Limb (tissue), 2 donors: ENCODE measurements around the gene LTK.
"Not testable (repeated sequence)": the region's sequence is repeated elsewhere in the genome, so short reads cannot be mapped to it uniquely, and the experiment has no call there.

Experiments
- DNase-seq, 2 donors: peaks; one replicate each; pipeline ENCODE4 v3.0.0-alpha.2; 2016; ENCODE audit errors: extremely low spot score in 2 of 2

LTK gene

GRCh38 chr15:41476416-41477048 is 37.1 kb downstream of the LTK start:
- no peak for DNase-seq

DNA sequence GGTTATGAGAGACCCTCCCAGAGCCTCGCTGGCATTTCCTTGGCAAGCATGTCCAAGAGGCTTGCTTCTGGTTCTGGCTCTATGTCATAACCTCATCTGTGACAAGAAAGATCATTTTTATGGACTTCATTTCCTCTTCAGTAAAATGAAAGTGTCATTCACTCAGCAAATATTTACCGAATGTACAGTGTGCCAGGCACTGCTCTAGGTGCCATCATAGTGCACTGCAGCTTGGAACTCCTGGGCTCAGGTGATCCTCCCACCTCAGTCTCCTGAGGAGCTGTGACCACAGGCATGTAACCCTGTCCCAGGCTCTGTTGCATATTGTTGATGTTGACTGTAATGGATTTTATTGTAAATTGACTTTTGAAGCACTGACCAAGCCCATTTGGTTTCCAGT is 38.7 kb downstream of the LTK start:
- DNase-seq, result no peak

- no peak for DNase-seq
Observed at GRCh38 chr15:41474436-41474835, 39.2 kb downstream of the LTK start.

DNA sequence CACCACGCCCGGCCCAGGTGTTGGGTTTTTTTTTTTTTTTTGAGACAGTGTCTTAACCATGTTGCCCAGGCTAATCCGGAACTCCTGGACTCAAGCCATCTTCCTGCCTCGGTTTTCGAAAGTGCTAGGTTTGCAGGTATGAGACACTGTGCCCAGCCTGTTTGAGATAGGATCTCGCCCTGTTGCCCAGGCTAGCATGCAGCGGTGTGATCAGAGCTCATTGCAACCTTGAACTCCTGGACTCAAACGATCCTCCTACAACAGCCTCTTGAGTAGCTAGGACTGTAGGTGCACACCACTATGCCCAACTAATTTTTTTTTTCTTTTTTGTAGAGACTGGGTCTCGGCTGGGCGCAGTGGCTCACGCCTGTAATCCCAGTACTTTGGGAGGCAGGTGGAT is 40.2 kb downstream of the LTK start:
- no peak for DNase-seq

DNA sequence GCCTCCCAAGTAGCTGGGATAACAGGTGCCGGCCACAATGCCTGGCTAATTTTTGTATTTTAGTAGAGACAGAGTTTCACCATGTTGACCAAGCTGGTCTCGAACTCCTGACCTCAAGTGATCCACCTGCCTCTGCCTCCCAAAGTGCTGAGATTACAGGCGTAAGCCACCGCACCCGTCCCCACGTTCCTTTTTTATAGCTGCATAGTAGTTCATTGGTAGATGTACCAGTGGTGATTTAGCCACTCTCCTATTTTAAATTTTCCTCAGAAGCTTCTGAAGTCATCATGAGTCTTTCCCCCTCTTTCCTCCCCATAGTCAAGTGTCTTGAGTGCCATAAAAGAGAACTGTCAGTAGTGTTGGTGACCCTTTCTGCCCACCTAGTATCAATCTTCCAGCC is 44.0 kb downstream of the LTK start:
- not testable (repeated sequence) for DNase-seq

DNA sequence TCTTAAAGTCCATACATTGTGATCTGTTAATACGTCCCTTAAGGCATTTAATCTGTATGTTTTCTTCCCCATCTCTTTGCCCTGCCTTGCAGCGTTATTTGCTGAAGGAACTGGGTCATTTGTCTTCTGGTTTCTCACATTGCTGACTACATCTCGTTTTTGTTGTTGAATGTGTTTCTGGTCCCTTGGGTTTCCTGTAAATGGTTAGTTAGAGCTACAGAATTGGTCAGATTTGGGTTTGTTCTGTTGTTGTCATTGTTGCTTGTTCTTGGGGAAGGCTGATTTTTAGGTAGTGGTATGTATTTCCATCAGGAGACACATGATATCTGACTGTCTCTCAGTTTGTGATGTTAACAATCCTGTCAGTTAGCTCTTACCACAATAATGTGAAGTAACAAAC is 46.9 kb downstream of the LTK start:
- no peak for DNase-seq

DNA sequence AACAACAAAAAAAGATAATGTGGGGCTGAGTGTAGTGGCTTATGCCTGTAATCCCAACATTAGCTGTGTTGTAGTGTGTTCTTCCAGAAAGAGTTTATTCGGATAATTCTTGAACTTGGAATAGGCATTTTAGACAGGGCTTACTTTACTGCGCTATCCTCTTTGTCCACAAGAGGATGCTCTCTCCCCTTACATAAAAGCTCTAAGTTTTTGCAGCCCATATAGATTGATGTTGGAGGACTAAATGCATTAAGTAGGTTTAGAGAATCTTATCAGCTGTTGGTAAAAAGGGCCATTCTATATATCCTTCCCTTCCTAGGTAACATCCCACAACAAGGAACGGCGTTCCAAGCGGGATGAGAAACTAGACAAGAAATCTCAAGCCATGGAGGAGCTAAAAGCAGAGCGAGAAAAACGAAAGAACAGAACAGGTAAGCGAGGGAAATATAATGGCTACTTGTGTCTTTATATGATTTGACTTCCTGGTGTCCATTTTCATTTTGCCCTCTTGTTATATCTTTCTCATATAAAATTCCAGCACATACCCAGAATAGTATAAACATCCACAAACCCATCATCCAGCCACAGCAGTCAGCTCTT is 47.7 kb downstream of the LTK start:
- DNase-seq, result peak in 1 of 2 donors; percentile 58

- no peak for DNase-seq
Observed at GRCh38 chr15:41464889-41465580, 48.6 kb downstream of the LTK start.

DNA sequence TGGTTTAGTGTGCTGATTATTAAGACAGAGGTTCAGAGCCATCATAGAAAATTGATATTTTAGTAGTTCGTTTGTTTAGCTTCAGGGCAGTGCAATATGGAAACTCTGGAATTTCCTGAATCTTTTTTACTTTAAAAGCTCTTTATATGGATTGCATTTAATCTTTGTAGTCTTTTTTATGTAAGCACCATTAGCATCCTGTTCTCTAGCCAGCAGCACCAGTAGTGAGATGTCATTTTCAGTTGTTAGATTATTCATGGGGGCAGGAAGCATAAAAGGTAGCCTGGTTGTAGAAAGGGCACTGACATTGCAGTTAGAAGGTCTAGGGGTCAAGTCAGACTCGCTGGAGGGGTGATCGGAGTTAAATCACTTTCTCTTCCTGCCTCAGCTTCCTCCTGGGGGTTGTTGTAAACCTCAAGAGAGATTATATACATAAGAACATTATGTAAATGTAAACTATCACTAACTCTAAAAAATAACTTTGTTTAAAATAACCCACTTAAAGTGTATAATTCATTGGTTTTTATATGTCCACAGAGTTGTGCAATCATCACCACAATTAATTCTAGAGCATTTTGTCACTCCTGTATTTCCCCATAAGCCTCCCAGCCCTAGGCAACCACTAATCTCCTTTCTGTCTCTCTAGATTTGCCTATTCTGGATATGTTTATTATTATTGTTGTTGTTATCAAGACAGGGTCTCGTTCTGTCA is 51.4 kb downstream of the LTK start:
- DNase-seq, result no peak
